Activated naive CD8-positive, alpha-beta T cell treated with anti-CD3 and anti-CD28 coated beads, Interleukin-2, amount 10 ng/mL, durations not matched to agents 7 days and 5 days (primary cell): ENCODE data around the gene REV1. TPM values are rescaled to one million over a fixed set of nuclear protein-coding genes. Genes with fewer than 3 reads are reported as not detected.

ENCODE experiments used
- ATAC-seq: fragments of 150-1000 bp; cut with Tn5 transposase; one replicate; pipeline ENCODE4 v1.10.0; 2021; ENCODE audit warnings: low read depth, moderate library complexity
- POLR2A ChIA-PET: fragments of 350-600 bp; sonication (Branson Sonifier 250); formaldehyde crosslinking; loops from one replicate; lab custom pipeline; 2021; ENCODE audit warnings: antibody characterized with exemption; lab: Charles Lee
- DNase-seq: peaks from one replicate; pipeline ENCODE4 v3.0.0; 2021
- H3K27ac Mint-ChIP-seq: one replicate; pipeline ENCODE4 v1.8.0; 2022; ENCODE audit warnings: mild to moderate bottlenecking, mixed read lengths
- H3K27me3 Mint-ChIP-seq: one replicate; pipeline ENCODE4 v1.8.0; 2022; ENCODE audit warnings: mild to moderate bottlenecking, moderate library complexity, mixed read lengths
- H3K36me3 Mint-ChIP-seq: one replicate; pipeline ENCODE4 v1.8.0; 2021; ENCODE audit warnings: mild to moderate bottlenecking, mixed read lengths
- H3K4me1 Mint-ChIP-seq: one replicate; pipeline ENCODE4 v1.8.0; 2021; ENCODE audit warnings: mixed read lengths
- H3K4me3 Mint-ChIP-seq: one replicate; pipeline ENCODE4 v1.8.0; 2022; ENCODE audit warnings: mild to moderate bottlenecking, moderate library complexity, mixed read lengths
- H3K9me3 Mint-ChIP-seq: one replicate; pipeline ENCODE4 v1.8.0; 2021; ENCODE audit warnings: mixed read lengths
- total RNA-seq, 2 experiments: library from RNA; stranded (reverse); gene quantifications; one replicate each; pipeline ENCODE4 v1.2.3, GENCODE V29; 2021

The REV1 gene
- total RNA-seq, 2 experiments from 2014 or later = 48.4 to 50.5 TPM

DNA sequence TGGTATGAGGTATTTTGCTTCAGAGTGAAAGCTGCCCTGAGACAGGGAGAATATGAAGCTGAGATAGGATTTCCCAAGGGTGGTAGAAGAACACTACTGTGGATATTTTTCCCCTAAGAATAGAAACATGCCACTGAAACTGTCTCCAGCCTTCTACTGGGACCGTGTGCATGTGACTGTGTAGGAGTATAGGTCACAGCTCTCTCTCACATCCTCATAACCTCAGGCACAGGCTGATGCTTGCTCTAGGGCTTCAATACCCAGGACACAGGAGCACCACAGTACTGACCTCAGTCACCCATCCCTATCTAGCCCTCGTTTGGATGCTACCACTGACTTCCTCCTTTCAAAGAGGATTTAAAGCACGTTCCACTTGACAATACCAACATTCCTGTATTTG lies 67.2 kb downstream of the REV1 start:
- H3K27ac Mint-ChIP-seq = no peak overlapping the region
- H3K36me3 Mint-ChIP-seq = peaks cover 17% of the 10 kb centered on the region
- no peak overlapping the region for H3K4me3 Mint-ChIP-seq
- ATAC-seq = no peak
- POLR2A ChIA-PET = no interaction called here
- H3K27me3 Mint-ChIP-seq = no peaks in the 10 kb centered on the region
- no peak for DNase-seq
- no peaks in the 10 kb centered on the region for H3K9me3 Mint-ChIP-seq
- peaks cover 2% of the 10 kb centered on the region for H3K4me1 Mint-ChIP-seq

DNA sequence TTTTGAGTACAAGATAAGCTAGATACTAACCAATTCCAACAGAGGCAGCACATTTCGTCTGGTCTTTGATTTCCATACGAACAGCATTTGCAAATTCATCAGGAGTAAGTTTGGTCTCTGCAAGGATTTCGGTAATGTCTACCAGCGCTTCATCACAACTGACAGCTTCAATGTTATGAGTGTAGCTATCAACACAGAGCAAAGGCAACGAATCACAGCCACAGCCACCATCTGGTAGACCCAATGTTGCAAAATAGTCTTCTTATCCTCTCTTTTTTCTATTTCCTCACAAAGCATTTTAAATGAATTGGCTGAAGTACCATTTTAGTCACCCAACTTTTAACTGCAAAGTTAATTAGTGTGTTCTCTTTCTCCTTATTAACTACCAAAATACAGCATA lies 68.3 kb downstream of the REV1 start:
- no peak overlapping the region for H3K27ac Mint-ChIP-seq
- POLR2A ChIA-PET = no interaction called here
- no peaks in the 10 kb centered on the region for H3K27me3 Mint-ChIP-seq
- no peak for ATAC-seq
- no peaks in the 10 kb centered on the region for H3K9me3 Mint-ChIP-seq
- H3K4me3 Mint-ChIP-seq = no peak overlapping the region
- peaks cover 21% of the 10 kb centered on the region for H3K36me3 Mint-ChIP-seq
- peaks cover 2% of the 10 kb centered on the region for H3K4me1 Mint-ChIP-seq
- DNase-seq = no peak

DNA sequence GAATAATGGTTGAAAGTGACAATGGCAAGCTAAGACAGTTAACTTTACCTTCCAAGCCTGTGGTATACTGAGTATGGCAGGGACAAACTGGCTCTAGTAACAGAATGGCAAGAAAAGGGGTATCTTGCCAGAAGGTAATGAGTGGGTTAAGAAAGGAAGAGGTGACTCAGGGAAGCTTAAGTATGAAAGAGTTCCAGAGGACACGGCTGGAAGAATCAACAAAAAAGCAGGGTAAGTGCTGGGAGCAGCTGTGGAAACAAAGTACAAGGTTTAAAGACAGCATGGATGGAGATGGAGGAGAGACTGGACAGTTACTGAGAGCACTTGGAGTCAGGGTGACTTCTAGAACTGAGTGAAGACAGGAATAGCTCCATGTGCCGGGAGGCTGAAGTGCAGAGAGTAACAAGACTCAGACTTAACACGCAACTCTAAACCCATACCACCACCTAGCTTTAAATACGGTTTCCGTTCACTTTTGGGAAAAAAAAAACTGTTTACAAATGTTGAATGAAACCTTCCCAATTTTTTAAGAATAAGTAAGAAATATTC lies 69.0 kb downstream of the REV1 start:
- Mint-ChIP-seq H3K36me3 (peaks cover 21% of the 10 kb centered on the region), H3K4me1 (peaks cover 2% of the 10 kb centered on the region), H3K27me3 (no peaks in the 10 kb centered on the region), H3K9me3 (no peaks in the 10 kb centered on the region), H3K27ac (no peak overlapping the region), H3K4me3 (no peak overlapping the region)
- POLR2A ChIA-PET = no interaction called here
- no peak for DNase-seq
- ATAC-seq = no peak

DNA sequence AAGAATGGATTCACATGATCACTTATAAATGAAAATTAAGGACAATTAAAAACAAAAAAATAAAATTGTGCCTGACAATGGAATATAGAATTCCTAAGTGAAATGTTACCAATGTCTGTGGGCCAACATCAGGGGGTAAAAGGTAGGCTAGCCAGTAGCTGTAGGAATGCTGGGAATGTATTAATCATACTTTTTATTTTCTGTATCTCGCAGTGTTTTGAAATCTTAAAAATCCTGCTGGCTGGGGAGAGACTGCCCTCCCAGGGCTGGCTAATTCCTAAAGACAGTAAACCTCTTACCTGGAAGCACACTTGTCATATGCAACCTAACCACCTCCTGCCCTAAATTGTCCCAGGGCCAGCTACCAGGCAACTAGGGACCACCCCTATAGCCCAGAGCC lies 69.8 kb downstream of the REV1 start:
- DNase-seq (no peak), ATAC-seq (no peak)
- Mint-ChIP-seq H3K9me3 (no peaks in the 10 kb centered on the region), H3K27me3 (no peaks in the 10 kb centered on the region), H3K4me1 (peaks cover 2% of the 10 kb centered on the region), H3K36me3 (peaks cover 21% of the 10 kb centered on the region), H3K4me3 (no peak overlapping the region), H3K27ac (no peak overlapping the region)
- POLR2A ChIA-PET = no interaction called here

DNA sequence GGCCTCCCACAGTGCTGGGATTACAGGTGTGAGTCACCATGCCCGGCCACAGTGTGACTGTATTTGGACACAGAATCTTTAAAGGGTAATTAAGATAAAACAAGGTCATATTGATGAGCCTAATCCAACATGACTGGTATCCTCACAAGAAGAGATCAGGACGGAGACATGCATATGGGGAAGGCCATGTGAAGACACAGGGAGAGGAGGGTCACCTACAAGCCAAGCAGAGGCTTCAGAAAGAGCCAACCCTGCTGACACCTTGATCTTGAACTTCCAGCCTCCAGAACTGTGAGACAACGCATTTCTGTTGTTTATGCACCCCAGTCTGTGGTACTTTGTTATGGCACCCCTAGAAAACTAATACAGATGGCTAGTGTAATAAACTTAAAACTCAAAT lies 72.4 kb downstream of the REV1 start:
- no peak for ATAC-seq
- Mint-ChIP-seq H3K4me1 (no peaks in the 10 kb centered on the region), H3K36me3 (peaks cover 21% of the 10 kb centered on the region), H3K27ac (no peak overlapping the region), H3K27me3 (no peaks in the 10 kb centered on the region), H3K9me3 (no peaks in the 10 kb centered on the region), H3K4me3 (no peak overlapping the region)
- POLR2A ChIA-PET = no interaction called here
- no peak for DNase-seq

DNA sequence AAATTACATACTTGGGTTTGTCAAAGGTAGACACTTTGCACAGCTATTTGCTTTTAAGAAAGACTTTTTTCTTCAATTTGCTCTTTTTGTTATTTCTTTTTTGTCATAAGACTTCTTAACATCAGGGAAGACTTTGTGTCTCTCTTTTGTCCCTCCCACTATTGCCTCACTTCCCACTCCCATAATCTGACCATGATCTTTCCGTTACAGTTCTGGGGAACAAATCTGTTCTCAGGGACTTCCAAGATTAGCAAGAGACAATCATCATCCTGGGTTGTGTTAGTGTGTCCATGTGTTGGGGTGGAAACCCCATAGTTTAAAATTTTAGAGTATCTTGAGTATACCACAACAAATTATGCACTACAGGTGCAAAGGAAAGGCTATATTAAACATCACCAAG lies 75.3 kb downstream of the REV1 start:
- Mint-ChIP-seq H3K27me3 (no peaks in the 10 kb centered on the region), H3K36me3 (peaks cover 22% of the 10 kb centered on the region)
- no peak for ATAC-seq

DNA sequence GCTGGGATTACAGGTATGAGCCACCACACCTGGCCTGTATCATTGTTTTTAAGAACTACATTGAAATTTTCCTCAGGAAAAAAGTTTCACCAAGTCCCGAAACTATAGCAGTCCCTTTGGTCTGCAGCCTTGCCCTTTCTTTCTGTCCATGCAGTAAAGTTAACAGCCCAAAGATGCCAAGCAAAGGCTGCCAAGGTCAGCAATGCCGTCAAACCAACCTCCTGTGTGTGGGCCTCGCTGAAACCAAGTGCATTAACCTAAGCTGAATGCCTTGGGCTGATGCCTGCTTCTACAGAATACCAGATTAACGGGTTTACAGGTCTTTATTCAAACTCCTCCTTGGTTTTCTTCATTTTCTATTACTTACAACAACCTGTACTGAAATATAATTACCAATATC lies 79.5 kb downstream of the REV1 start:
- POLR2A ChIA-PET = no interaction called here
- no peak for ATAC-seq
- no peak overlapping the region for H3K4me3 Mint-ChIP-seq
- DNase-seq = no peak
- no peaks in the 10 kb centered on the region for H3K27me3 Mint-ChIP-seq
- H3K27ac Mint-ChIP-seq = peak overlapping the region; percentile 16
- H3K4me1 Mint-ChIP-seq = no peaks in the 10 kb centered on the region
- peaks cover 21% of the 10 kb centered on the region for H3K36me3 Mint-ChIP-seq
- no peaks in the 10 kb centered on the region for H3K9me3 Mint-ChIP-seq

More for the DNA sequence above, 75.3 kb downstream of the REV1 start:
- no peak overlapping the region for H3K4me3 Mint-ChIP-seq
- no peaks in the 10 kb centered on the region for H3K9me3 Mint-ChIP-seq
- POLR2A ChIA-PET = no interaction called here
- no peak for DNase-seq
- H3K27ac Mint-ChIP-seq = no peak overlapping the region
- H3K4me1 Mint-ChIP-seq = no peaks in the 10 kb centered on the region

DNA sequence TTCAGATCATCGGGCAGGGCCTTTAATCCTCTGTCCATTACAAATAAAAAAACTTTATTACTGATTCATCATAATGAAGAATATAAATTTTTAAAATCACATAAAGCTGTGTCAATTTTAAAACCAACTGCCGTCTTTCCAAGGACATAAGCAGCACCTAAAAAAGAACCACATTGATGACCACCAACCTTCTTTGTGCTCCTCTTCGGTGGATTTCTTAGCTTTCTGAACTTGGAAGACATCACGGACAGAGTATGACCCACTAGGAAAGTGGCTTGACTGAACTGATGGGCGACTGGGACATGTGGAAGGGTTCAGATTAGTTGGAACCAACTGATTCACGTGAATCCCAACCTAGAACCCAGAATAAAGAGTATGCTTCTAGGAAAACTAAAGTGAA lies 83.7 kb downstream of the REV1 start:
- Mint-ChIP-seq H3K4me3 (no peak overlapping the region), H3K4me1 (peaks cover 4% of the 10 kb centered on the region), H3K27ac (no peak overlapping the region), H3K9me3 (no peaks in the 10 kb centered on the region), H3K36me3 (peaks cover 22% of the 10 kb centered on the region), H3K27me3 (no peaks in the 10 kb centered on the region)
- POLR2A ChIA-PET = no interaction called here
- no peak for DNase-seq
- no peak for ATAC-seq

DNA sequence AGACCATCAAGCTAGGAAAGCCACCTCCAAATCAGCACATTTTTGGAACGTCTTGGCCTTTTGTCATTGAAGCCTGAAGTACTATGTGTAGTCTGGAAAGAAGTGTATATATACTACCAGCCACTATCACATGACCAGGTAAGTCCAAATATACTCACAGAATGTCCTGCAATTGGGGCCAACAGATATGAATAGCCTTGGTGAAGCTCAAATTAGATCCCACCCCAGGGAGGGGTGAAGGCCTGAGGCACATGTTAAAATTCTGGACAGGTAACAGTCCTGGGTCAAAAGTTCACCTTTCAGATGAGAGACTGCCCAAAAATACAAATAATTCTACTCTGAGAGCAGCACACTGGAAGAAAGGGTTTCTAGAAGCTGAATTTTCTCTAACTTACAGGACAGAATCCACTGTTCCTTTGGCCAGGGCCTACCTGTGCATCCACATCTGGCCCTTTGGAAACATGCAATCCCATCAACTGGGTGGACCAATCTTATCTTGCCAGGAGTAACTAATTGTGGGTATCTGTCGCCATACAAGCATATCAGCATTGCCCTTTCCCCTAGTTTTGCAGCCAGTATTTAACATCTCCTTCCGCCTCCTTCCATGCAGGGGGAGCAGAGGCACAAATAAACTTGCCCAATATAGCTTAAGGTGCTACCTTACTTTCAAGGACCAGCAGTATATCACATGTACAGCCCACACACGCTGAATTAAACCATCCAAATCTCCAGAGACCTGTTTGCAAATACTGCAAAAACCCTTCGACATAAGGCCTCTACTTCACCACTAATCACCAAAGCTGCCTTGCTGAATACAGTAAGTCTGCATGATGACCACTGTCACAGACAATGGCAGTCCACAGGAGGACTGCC lies 84.8 kb downstream of the REV1 start:
- ATAC-seq (no peak), DNase-seq (no peak)
- Mint-ChIP-seq H3K9me3 (no peaks in the 10 kb centered on the region), H3K4me3 (no peak overlapping the region), H3K36me3 (peaks cover 21% of the 10 kb centered on the region), H3K4me1 (peaks cover 4% of the 10 kb centered on the region), H3K27ac (no peak overlapping the region), H3K27me3 (no peaks in the 10 kb centered on the region)
- POLR2A ChIA-PET = no interaction called here

DNA sequence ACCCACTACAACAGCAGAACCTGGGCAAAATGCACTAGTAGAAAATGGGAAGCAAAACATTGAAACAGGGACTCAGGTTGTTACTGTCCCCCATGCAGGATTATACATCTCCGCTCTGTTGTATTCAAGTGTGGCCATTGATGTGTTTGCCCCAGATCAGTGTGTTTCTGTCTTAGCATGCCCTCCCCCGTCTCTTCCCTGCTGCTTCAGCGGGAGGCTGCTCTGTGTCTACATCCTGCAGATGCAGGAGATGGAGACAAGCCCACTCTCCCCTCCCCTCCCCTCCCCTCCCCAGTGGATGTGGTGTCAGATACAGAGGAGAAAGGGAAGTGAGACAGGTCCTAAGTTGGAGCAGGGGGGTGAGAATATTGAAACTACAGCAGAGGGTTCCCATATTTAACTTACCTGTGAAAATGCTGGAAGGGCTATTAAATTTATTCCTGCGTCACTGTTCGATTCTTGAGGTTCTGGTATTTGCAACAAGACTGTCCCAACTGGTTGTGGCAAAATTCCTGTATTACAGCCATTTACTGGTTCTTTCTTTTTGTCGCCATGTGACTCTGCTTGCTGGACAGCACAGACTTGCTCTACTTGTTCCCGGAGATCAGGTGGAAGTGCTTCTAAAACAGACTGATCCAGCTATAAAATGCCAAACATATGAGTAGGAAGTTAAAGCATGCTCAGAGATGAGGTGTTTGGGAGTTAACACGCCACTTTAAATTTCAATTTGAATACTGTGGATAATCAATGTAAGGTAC lies 85.6 kb downstream of the REV1 start:
- DNase-seq (no peak), ATAC-seq (no peak)
- Mint-ChIP-seq H3K27me3 (no peaks in the 10 kb centered on the region), H3K27ac (no peak overlapping the region), H3K9me3 (no peaks in the 10 kb centered on the region), H3K36me3 (peaks cover 23% of the 10 kb centered on the region), H3K4me1 (peaks cover 4% of the 10 kb centered on the region), H3K4me3 (no peak overlapping the region)
- POLR2A ChIA-PET = no interaction called here

DNA sequence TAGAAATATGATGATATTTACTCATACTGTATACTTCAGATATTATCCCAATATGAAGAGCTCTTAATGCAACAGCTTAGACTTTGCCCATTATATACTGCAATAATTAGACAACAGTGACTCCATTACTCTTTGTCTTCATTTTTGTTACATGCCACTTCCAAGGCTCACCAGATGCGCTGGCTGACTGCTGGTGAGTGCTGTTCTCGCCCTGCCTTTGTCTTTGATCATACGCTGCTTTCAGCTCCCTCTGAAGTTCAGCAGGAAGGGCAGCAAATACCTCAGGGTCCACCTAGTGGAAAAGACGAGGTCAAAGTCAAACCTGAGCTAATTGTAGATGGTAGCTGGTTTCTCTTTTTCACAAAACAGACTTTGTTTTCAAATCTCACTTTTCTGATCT lies 86.3 kb downstream of the REV1 start:
- POLR2A ChIA-PET = no interaction called here
- Mint-ChIP-seq H3K4me3 (no peak overlapping the region), H3K4me1 (peaks cover 4% of the 10 kb centered on the region), H3K36me3 (peaks cover 28% of the 10 kb centered on the region), H3K9me3 (no peaks in the 10 kb centered on the region), H3K27me3 (no peaks in the 10 kb centered on the region), H3K27ac (peak overlapping the region; percentile 14)
- ATAC-seq (peak; percentile 59), DNase-seq (no peak)

DNA sequence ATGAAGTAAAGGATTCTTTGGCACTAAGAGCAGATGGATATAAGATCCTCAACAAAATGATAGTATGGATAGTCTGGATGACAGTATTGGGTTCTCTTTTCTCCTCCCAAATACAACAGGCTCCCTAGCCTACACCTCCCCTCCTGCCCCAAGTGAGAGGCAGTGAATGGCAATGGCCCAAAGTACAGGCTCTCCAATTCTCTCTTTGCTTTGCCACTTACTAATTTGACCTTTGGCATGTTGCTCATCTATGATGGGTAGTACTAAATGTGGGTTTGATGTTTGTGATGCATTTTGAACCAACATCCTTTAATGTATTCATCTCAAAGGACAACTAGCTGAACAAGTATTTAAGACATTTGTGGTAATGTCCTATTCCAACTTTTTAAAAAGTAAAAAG lies 86.7 kb downstream of the REV1 start:
- Mint-ChIP-seq H3K27me3 (no peaks in the 10 kb centered on the region), H3K9me3 (no peaks in the 10 kb centered on the region), H3K36me3 (peaks cover 32% of the 10 kb centered on the region), H3K4me3 (no peak overlapping the region), H3K4me1 (peaks cover 4% of the 10 kb centered on the region), H3K27ac (peak overlapping the region; percentile 47)
- peak; percentile 26 for ATAC-seq
- POLR2A ChIA-PET = no interaction called here
- DNase-seq = no peak

DNA sequence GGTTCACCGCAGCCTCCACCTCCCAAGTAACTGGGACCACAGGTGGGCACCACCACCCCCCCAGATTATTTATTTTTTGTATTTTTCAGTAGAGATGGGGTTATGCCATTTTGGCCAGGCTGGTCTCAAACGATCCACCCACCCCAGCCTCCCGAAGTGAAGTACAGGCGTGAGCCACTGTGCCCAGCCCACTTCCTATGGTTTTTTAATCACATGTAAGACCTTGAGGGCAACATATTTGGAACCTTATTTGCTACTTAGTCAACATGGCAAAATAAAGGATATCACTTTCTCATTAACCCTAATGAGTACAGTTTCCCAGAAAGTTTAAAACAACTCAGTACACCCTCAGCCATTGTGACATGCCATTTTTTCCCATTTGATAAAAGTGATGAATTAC lies 88.0 kb downstream of the REV1 start:
- no peaks in the 10 kb centered on the region for H3K9me3 Mint-ChIP-seq
- H3K4me3 Mint-ChIP-seq = no peak overlapping the region
- POLR2A ChIA-PET = no interaction called here
- DNase-seq = no peak
- H3K36me3 Mint-ChIP-seq = peaks cover 34% of the 10 kb centered on the region
- no peak overlapping the region for H3K27ac Mint-ChIP-seq
- H3K27me3 Mint-ChIP-seq = no peaks in the 10 kb centered on the region
- H3K4me1 Mint-ChIP-seq = peaks cover 4% of the 10 kb centered on the region
- ATAC-seq = no peak

DNA sequence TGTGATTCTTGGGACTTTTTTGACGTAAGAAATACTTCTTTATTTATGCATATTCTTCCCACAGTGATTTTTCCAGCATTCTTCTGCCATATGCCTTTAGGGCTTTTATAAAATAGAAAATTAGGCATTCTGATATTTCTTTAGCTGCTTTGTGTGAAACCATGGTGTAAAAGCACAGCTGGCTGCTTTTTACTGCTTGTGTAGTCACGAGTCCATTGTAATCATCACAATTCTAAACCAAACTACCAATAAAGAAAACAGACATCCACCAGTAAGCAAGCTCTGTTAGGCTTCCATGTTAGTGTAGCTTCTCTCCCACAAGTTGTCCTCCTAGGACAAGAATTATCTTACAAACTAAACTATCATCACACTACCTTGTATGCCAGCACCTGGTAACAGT lies 90.0 kb downstream of the REV1 start:
- peaks cover 4% of the 10 kb centered on the region for H3K4me1 Mint-ChIP-seq
- no peaks in the 10 kb centered on the region for H3K27me3 Mint-ChIP-seq
- ATAC-seq = no peak
- H3K27ac Mint-ChIP-seq = no peak overlapping the region
- POLR2A ChIA-PET = no interaction called here
- H3K9me3 Mint-ChIP-seq = no peaks in the 10 kb centered on the region
- peaks cover 33% of the 10 kb centered on the region for H3K36me3 Mint-ChIP-seq
- H3K4me3 Mint-ChIP-seq = no peak overlapping the region
- DNase-seq = no peak
